Fibroblast of peridontal ligament (primary cell): ENCODE results near the gene ZMYM4.

Experiments used
- DNase-seq: peaks from one replicate; pipeline ENCODE4 v3.0.0-alpha.2; 2010; ENCODE audit errors: extremely low read depth

The ZMYM4 gene

GRCh38 chr1:35274197-35274596 is 5.7 kb downstream of the ZMYM4 start:
- DNase-seq, result no peak

DNA sequence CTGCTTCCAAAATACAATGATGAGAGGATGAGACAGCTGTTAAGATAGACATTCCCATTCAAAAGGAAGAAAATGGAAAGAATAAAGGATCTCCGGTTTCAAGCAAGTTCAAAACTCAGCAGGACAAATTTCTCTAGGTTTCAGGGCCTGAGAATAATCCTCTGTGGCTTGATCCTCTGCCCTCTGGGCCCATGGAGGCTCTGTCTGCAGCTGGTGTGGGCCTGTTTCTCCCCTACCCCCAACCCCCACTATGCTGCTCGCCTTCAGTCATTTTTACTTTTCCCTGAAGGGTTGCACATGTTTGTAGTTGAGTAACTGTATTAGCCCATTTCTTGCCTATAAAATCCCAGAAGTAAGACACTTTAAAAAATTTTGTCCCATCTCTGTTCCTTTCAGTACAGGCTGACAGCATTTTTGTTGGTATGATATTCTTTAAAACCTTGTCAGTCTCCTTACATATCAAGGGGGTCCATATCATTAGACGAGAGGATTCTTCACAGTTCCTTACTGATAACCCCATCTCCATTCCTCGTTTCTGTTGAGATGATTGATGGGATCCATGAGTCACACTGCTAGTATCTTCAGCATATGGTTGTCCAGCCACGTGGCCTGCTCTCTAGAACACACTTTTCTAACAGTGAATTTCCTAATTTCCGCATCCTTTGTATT is 10.5 kb downstream of the ZMYM4 start:
- no peak for DNase-seq

- no peak for DNase-seq
Measured at GRCh38 chr1:35279555-35279904, 11.0 kb downstream of the ZMYM4 start.

DNA sequence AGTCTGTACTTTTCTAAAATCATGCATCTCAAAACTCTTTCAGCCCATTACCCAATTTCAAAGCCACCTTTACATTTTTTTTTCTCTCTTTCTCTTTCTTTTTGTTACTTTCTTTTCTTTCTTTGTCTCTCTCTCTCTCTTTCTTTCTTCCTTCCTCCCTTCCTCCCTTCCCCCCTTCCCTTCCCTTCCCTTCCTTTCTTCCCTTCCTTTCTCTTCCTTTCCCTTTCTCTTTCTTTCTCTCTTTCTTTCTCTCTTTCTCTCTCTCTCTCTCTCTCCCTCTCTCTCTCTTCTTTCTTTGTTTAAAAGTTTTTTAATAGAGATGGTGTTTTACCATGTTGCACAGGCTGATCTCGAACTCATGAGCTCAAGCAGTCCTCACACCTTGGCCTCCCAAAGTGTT is 11.5 kb downstream of the ZMYM4 start:
- DNase-seq, result no peak

- no peak for DNase-seq
Measured at GRCh38 chr1:35281565-35281964, 13.1 kb downstream of the ZMYM4 start.

DNA sequence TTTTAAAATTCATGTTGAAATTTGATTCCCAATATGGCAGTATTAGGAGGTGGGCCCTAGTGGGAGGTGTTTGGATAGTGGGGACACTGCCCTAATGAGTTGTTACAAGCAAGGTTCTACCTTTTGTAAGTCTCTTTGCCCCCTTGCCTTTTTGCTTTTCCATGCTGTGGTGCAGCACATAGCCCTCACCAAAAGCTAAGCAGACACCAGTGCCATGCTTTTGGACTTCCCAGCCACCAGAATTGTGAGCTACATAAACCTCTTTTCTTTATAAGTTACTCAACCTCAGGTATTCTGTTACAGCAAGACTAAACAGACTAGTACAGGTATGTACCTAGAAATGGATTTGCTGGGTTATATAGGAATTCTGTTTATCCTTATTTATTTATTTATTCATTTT is 13.7 kb downstream of the ZMYM4 start:
- no peak for DNase-seq

- no peak for DNase-seq
Measured at GRCh38 chr1:35284852-35285251, 16.3 kb downstream of the ZMYM4 start.

GRCh38 chr1:35285771-35286606 is 17.5 kb downstream of the ZMYM4 start:
- no peak for DNase-seq

GRCh38 chr1:35287807-35288640 is 19.5 kb downstream of the ZMYM4 start:
- peak; percentile 45 for DNase-seq

DNA sequence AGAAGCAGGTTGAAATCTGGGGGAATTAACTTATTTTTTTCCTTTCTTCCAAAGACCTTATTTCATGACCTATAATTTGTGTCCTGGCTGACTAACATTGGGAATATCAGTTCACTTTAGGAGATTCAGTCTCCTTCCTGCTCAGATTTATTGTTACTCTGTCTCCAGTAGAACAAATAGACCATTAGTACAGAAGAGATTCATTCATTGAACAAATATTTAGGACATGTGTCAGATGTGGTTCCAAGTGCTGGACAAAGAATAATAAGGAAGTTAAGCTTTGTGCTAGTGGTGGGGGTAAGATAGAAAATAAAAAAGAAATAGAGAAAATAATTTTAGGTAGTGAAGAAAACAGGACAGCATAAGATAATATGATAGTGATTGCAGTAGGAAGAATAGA is 20.3 kb downstream of the ZMYM4 start:
- peak; percentile 13 for DNase-seq

DNA sequence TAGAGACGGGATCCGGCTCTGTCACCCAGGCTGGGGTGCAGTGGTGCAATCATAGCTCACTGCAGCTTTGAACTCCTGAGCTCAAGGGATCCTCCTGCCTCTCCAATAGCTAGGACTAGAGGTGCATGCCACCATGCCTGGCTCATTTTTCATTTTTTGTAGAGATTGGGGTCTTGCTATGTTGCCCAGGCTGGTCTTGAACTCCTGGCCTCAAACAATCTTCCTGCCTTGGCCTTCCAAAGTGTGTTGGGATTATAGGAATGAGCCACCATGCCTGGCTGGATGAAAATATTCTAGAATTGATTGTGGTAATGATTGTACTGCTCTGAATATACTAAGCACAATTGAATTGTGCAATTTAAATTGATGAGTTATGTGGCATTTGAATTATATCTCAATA is 21.9 kb downstream of the ZMYM4 start:
- no peak for DNase-seq

DNA sequence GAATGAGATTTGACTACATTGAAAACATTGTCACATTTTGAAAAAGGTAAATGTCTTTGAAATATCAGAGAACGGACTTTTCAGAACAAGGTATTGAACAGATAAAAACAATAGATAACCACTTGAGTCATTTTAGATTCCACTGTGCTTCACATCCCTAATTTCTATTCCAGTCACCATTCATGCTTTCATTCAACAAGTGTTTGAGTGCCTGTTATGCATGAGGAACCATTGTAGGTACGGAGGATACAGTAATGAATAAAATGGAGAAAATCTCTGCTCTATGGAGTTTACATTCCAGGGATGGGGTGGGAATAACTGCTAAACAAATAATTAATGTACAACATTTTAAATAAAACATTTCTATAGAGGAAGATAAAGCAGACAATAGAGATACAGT is 26.3 kb downstream of the ZMYM4 start:
- no peak for DNase-seq

- no peak for DNase-seq
Measured at GRCh38 chr1:35297886-35298285, 29.4 kb downstream of the ZMYM4 start.

- peak; percentile 48 for DNase-seq
Measured at GRCh38 chr1:35298464-35298863, 30.0 kb downstream of the ZMYM4 start.

GRCh38 chr1:35300376-35300775 is 31.9 kb downstream of the ZMYM4 start:
- DNase-seq, result no peak

DNA sequence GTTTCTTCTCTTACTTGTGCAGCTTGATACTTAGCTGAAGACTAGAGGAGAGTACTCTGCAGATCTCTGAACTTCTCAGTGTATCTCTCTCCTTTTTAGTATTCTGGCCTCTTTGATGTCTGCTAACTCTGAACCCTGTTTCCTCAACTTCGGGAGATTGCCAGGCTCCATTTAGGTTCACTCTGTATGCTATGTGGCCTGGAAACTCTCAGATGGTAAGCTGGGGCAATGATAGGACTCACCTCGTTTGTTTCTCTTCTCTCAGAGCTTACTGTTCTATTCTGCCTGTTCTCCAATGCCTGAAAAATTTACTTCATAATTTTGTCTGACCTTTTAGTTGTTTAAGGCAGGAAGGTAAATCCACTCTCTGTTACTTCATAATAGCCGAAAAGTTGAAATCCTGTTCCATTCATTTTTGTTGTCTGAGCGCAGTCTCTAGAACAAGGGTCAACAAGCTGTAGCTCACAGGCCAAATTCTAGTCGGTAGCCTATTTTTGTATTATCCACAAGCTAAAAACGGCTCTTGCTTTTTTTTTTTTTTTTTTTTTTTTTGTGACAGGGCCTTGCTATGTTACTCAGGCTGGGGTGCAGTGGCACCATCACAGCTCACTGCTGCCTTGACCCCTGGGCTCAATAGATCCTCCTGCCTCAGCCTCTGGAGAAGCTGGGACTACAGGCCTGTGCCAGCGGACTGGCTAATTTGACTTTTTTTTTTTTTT is 33.3 kb downstream of the ZMYM4 start:
- no peak for DNase-seq

DNA sequence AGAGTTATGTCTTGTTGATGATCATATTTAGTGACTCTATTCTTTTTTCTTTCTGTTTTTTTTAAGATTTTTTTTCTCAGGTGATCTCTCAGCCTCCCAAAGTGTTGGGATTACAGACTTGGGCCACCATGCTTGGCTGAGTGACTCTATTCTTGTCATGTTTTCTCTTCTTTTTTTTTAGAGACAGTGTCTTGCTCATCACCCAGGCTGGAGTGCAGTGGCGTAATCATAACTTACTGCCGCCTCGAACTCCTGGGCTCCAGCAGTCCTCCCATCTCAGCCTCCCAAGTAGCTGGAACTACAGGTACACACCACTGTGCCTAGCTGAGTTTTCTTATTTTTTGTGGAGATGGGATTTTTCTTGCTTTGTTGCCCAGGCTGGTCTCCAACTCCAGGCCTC is 36.9 kb downstream of the ZMYM4 start:
- DNase-seq, result no peak

- no peak for DNase-seq
Measured at GRCh38 chr1:35315649-35316048, 47.1 kb downstream of the ZMYM4 start.

DNA sequence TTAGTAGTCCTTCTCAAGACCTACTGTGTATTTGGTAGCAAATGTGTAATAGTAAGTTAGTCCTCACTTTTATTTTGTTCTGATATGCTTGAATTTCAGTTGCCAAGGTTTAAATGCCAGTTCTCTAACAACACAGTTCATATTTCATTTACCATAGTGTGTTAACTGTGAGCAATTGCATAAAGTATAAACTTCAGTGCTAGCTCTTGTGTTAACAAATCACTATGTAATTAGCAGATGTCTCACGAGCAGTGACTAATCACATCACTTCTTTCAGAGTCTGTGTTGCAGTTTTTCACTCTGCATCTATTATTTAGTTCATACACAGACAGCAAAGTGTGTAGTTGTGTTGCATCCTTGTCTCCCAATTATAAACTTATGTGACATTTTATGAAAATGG is 47.8 kb downstream of the ZMYM4 start:
- peak; percentile 15 for DNase-seq

DNA sequence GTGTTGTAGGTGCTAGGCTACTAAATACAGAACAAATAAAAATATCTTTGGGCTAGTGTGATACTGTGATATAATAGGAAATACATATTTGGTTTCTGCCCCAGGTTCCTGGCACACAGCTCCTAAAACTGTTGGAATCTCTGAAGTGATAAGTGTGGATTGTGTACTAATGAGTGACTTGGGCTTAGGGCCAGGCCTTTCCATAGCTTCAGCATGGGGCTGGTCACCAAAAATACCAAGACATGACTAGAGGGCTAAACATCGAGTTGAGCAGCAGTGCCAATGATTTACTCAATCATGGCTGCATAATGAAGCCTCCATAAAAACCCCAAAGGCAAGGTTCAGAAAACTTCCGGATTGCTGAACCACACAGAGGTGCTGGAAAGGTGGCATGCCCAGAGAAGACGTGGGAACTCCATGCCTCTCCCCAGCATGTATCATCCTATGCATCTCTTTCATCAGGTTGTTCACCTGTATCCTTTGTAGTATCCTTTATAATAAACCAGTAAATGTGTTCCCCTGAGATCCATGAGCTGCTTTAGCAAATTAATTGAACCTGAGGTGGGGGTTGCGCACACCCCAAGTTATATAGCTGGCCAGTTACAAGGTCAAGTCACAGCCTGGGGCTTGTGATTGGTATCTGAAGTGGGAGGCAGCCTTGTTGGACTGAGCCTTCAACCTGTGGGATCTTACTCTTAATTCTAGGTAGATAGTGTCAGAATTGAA is 51.6 kb downstream of the ZMYM4 start:
- peak; percentile 59 for DNase-seq

DNA sequence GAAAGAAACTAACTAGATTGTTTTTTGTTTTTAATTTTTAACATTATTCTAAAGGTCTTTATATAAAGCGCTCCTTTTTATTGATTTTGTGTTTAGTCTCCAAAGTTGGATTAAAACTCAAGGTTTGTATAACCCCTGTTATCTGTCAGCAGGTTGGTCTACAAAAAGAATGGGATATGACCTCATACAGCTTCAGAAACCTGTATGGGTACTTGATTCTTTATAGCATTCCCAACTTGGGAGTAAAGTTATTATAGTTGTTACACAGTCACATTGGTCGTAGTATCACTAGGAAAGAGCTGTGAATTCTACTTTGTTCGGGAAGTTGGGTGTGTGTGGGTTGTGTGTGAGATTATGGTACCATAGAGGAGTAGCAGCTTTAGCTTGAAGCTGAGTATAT is 52.4 kb downstream of the ZMYM4 start:
- no peak for DNase-seq
